ENCODE data around the gene ELF5.

Gene ELF5

GRCh38 chr11:34451053-34451452 is 62.5 kb downstream of the ELF5 start:
- no peak overlapping the region for H3K4me3 ChIP-seq (replicated peaks; ENCODE audit: low read depth, low read length)
- no peak for TF ChIP-seq CTCF (IDR thresholded peaks at IDR 0.05; ENCODE audit: low read depth, low read length, missing control alignments)
- DNase-seq (ENCODE audit: extremely low read depth, low read depth) = no peak

GRCh38 chr11:34449013-34449412 is 64.6 kb downstream of the ELF5 start:
- no peak overlapping the region for H3K4me3 ChIP-seq (replicated peaks; ENCODE audit: low read depth, low read length)
- no peak for TF ChIP-seq CTCF (IDR thresholded peaks at IDR 0.05; ENCODE audit: low read depth, low read length, missing control alignments)
- DNase-seq (ENCODE audit: extremely low read depth, low read depth) = no peak

GRCh38 chr11:34448223-34448994 is 65.2 kb downstream of the ELF5 start:
- no peak for DNase-seq (ENCODE audit: extremely low read depth, low read depth)
- no peak overlapping the region for H3K4me3 ChIP-seq (replicated peaks; ENCODE audit: low read depth, low read length)
- TF ChIP-seq CTCF (IDR thresholded peaks at IDR 0.05; ENCODE audit: low read depth, low read length, missing control alignments) = no peak

- H3K4me3 ChIP-seq (replicated peaks; ENCODE audit: low read depth, low read length) = no peak overlapping the region
- no peak for DNase-seq (ENCODE audit: extremely low read depth, low read depth)
- TF ChIP-seq CTCF (IDR thresholded peaks at IDR 0.05; ENCODE audit: low read depth, low read length, missing control alignments) = no peak
These were observed 66.5 kb downstream of the ELF5 start for GRCh38 chr11:34447044-34447443.

- no peak for DNase-seq (ENCODE audit: extremely low read depth, low read depth)
- no peak overlapping the region for H3K4me3 ChIP-seq (replicated peaks; ENCODE audit: low read depth, low read length)
- TF ChIP-seq CTCF (IDR thresholded peaks at IDR 0.05; ENCODE audit: low read depth, low read length, missing control alignments) = no peak
These were observed 67.2 kb downstream of the ELF5 start for GRCh38 chr11:34446386-34446785.

GRCh38 chr11:34445956-34446355 is 67.6 kb downstream of the ELF5 start:
- no peak for TF ChIP-seq CTCF (IDR thresholded peaks at IDR 0.05; ENCODE audit: low read depth, low read length, missing control alignments)
- no peak for DNase-seq (ENCODE audit: extremely low read depth, low read depth)
- no peak overlapping the region for H3K4me3 ChIP-seq (replicated peaks; ENCODE audit: low read depth, low read length)

GRCh38 chr11:34444428-34444827 is 69.2 kb downstream of the ELF5 start:
- TF ChIP-seq CTCF (IDR thresholded peaks at IDR 0.05; ENCODE audit: low read depth, low read length, missing control alignments) = no peak
- no peak for DNase-seq (ENCODE audit: extremely low read depth, low read depth)
- H3K4me3 ChIP-seq (replicated peaks; ENCODE audit: low read depth, low read length) = no peak overlapping the region

Measured in HFF-Myc (cell line).